ENCODE results near the gene ZNF860. TPM values are rescaled to one million over a fixed set of nuclear protein-coding genes. Genes with fewer than 3 reads are reported as not detected.

The ZNF860 gene
- polyA plus RNA-seq, 1 of the 3 experiments (the other 2 are of a cell fraction) = not detected

DNA sequence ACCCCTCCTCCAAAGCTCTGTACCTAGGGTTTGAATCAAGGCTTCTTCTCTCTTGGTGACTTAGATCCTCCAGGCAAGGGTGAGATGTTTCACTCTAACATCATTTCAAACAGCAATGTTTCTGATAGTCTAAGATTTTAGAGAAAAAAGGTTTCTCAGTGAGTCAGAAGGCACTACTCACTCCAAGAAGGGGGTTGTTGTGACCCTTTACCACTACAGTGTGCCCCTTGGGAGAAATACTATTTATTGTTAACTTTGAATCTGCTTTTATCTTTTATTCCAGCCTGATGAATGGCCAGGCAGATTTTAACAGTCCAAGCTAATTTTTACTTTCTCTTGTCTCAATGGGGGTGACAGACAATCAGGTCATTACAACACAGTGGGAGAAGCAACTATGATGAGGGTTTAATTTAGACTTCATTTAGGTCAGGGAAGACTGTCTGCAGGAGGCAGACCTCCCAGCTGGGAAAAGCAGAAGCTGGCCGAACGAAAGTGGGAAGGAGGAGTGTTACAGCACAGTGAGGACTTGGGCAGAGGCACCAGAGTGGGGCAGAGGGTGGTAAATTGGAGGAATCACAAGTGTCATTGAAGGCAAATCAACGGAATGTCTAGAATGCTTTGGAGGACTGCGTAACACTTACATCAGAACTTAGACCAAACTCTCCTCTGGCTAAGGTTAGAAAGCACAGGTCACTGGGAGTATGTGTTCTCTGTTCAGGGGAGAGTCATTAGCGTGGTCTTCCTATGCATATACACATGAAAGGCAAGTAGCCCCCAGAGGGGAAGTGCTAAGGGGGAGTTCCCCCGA lies 21.2 kb downstream of the ZNF860 start:
- no peaks in the 10 kb centered on the region for H4K20me1 ChIP-seq (ENCODE audit: insufficient read depth)
- H3K27me3 ChIP-seq (ENCODE audit: insufficient read depth) = no peaks in the 10 kb centered on the region
- 26% methylated on average over 6 of the region's 6 CpGs for WGBS (ENCODE audit: low lambda C conversion rate)
- no peaks in the 10 kb centered on the region for H3F3A ChIP-seq (replicated peaks; ENCODE audit: insufficient read depth)
- no peak for DNase-seq
- H3K27ac ChIP-seq (ENCODE audit: low read depth in 2 of 2, low read length in 1 of 2) = no peak overlapping the region
- ChIA-PET CTCF (interaction anchor here (0.6 to 1.7 kb wide), 4 partner anchors 15 to 141 kb away, joined by 3 to 6 read pairs (median 4); partner anchors contain the start of gene ZNF860), POLR2A (no interaction called here)
- no peak overlapping the region for H2AFZ ChIP-seq (ENCODE audit: low read depth)
- no peaks in the 10 kb centered on the region for H3K9me2 ChIP-seq
- no peaks in the 10 kb centered on the region for H3K9me3 ChIP-seq
- no peak overlapping the region for H3K4me2 ChIP-seq
- no peaks in the 10 kb centered on the region; a peak in 1 of 4 replicates for H3K4me1 ChIP-seq (ENCODE audit: control insufficient read depth in 1 of 2, insufficient read depth in 2 of 2, low read depth in 1 of 2, low read length in 1 of 2)
- H3K9ac ChIP-seq = no peak overlapping the region
- no peaks in the 10 kb centered on the region for H3K79me2 ChIP-seq (ENCODE audit: insufficient read depth)
- no peaks in the 10 kb centered on the region for H3K36me3 ChIP-seq (replicated peaks in 1 of 2; ENCODE audit: control insufficient read depth in 1 of 2, insufficient read depth in 2 of 2, low read length in 1 of 2)
- H3K4me3 ChIP-seq (ENCODE audit: low read depth in 2 of 2, low read length in 1 of 2) = no peak overlapping the region
- no peak for TF ChIP-seq ELF1 (IDR thresholded peaks at IDR 0.05)
- no peak for TF ChIP-seq YY1 (IDR thresholded peaks at IDR 0.05; ENCODE audit: low read depth)
- TF ChIP-seq, protein P1, sequence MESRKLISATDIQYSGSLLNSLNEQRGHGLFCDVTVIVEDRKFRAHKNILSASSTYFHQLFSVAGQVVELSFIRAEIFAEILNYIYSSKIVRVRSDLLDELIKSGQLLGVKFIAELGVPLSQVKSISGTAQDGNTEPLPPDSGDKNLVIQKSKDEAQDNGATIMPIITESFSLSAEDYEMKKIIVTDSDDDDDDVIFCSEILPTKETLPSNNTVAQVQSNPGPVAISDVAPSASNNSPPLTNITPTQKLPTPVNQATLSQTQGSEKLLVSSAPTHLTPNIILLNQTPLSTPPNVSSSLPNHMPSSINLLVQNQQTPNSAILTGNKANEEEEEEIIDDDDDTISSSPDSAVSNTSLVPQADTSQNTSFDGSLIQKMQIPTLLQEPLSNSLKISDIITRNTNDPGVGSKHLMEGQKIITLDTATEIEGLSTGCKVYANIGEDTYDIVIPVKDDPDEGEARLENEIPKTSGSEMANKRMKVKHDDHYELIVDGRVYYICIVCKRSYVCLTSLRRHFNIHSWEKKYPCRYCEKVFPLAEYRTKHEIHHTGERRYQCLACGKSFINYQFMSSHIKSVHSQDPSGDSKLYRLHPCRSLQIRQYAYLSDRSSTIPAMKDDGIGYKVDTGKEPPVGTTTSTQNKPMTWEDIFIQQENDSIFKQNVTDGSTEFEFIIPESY (IDR thresholded peaks at IDR 0.05; ENCODE audit: borderline replicate concordance, low read depth) = no peak
- no peak for TF ChIP-seq GATA2 (CRISPR knock-in tag; IDR thresholded peaks at IDR 0.05)
- TF ChIP-seq, protein P2, sequence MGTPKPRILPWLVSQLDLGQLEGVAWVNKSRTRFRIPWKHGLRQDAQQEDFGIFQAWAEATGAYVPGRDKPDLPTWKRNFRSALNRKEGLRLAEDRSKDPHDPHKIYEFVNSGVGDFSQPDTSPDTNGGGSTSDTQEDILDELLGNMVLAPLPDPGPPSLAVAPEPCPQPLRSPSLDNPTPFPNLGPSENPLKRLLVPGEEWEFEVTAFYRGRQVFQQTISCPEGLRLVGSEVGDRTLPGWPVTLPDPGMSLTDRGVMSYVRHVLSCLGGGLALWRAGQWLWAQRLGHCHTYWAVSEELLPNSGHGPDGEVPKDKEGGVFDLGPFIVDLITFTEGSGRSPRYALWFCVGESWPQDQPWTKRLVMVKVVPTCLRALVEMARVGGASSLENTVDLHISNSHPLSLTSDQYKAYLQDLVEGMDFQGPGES (IDR thresholded peaks at IDR 0.05; ENCODE audit: low read depth, low read length) = no peak
- TF ChIP-seq CHD2 (IDR thresholded peaks at IDR 0.05; ENCODE audit: low read length, partially characterized antibody) = no peak
- TF ChIP-seq, protein P3, sequence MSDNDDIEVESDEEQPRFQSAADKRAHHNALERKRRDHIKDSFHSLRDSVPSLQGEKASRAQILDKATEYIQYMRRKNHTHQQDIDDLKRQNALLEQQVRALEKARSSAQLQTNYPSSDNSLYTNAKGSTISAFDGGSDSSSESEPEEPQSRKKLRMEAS (IDR thresholded peaks at IDR 0.05; ENCODE audit: low read depth) = no peak
- TF ChIP-seq, protein P4, sequence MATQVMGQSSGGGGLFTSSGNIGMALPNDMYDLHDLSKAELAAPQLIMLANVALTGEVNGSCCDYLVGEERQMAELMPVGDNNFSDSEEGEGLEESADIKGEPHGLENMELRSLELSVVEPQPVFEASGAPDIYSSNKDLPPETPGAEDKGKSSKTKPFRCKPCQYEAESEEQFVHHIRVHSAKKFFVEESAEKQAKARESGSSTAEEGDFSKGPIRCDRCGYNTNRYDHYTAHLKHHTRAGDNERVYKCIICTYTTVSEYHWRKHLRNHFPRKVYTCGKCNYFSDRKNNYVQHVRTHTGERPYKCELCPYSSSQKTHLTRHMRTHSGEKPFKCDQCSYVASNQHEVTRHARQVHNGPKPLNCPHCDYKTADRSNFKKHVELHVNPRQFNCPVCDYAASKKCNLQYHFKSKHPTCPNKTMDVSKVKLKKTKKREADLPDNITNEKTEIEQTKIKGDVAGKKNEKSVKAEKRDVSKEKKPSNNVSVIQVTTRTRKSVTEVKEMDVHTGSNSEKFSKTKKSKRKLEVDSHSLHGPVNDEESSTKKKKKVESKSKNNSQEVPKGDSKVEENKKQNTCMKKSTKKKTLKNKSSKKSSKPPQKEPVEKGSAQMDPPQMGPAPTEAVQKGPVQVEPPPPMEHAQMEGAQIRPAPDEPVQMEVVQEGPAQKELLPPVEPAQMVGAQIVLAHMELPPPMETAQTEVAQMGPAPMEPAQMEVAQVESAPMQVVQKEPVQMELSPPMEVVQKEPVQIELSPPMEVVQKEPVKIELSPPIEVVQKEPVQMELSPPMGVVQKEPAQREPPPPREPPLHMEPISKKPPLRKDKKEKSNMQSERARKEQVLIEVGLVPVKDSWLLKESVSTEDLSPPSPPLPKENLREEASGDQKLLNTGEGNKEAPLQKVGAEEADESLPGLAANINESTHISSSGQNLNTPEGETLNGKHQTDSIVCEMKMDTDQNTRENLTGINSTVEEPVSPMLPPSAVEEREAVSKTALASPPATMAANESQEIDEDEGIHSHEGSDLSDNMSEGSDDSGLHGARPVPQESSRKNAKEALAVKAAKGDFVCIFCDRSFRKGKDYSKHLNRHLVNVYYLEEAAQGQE (IDR thresholded peaks at IDR 0.05; ENCODE audit: low read depth, low read length) = no peak
- no peak for TF ChIP-seq FOSL2 (IDR thresholded peaks at IDR 0.05; ENCODE audit: borderline replicate concordance, low read depth)
- TF ChIP-seq TCF12 (IDR thresholded peaks at IDR 0.05) = no peak
- TF ChIP-seq POLR2AphosphoS5 (IDR thresholded peaks at IDR 0.05; ENCODE audit: low read depth, low read length) = no peak
- no peak for TF ChIP-seq SMC3 (IDR thresholded peaks at IDR 0.05; ENCODE audit: low read depth, low read length)
